Skin epidermis (tissue), 12 donors: Measurements from ENCODE around the gene BAIAP3.

ENCODE experiments used
- H3K27ac ChIP-seq, 21 experiments: fragments of 200-600 bp; sonication (generic) in 11 of 21; one replicate each; pipeline ENCODE4 v1.5.0; 2020; ENCODE audit warnings: mild to moderate bottlenecking in 3 of 21, inconsistent platforms in 2 of 21, moderate library complexity in 2 of 21
- H3K4me3 ChIP-seq, 7 experiments: fragments of 200-600 bp; sonication (generic) in 2 of 7; one replicate each; pipeline ENCODE4 v1.5.0; 2020; ENCODE audit warnings: inconsistent platforms in 2 of 7, mild to moderate bottlenecking in 2 of 7, moderate library complexity in 1 of 7

BAIAP3 gene

GRCh38 chr16:1356061-1356900 is 22.8 kb downstream of the BAIAP3 start:
- peak overlapping the region in 1 of 21 experiments; percentile 21 for H3K27ac ChIP-seq

GRCh38 chr16:1357906-1358566 is 24.6 kb downstream of the BAIAP3 start:
- Histone ChIP-seq H3K4me3 (no peak overlapping the region), H3K27ac (peak overlapping the region in 1 of 21 experiments; percentile 22)

More at GRCh38 chr16:1356061-1356900, 22.8 kb downstream of the BAIAP3 start:
- H3K4me3 ChIP-seq = no peak overlapping the region

GRCh38 chr16:1361685-1362360 is 28.4 kb downstream of the BAIAP3 start:
- no peak overlapping the region for H3K27ac ChIP-seq
- H3K4me3 ChIP-seq = no peak overlapping the region

GRCh38 chr16:1362807-1363206 is 29.4 kb downstream of the BAIAP3 start:
- Histone ChIP-seq H3K4me3 (no peak overlapping the region), H3K27ac (no peak overlapping the region)

- Histone ChIP-seq H3K27ac (no peak overlapping the region), H3K4me3 (no peak overlapping the region)
These were observed 30.1 kb downstream of the BAIAP3 start for GRCh38 chr16:1363501-1364041.

- no peak overlapping the region for H3K27ac ChIP-seq
- H3K4me3 ChIP-seq = no peak overlapping the region
These were observed 31.1 kb downstream of the BAIAP3 start for GRCh38 chr16:1364510-1364909.

GRCh38 chr16:1366060-1366711 is 32.7 kb downstream of the BAIAP3 start:
- Histone ChIP-seq H3K4me3 (no peak overlapping the region), H3K27ac (no peak overlapping the region)

GRCh38 chr16:1366712-1367299 is 33.4 kb downstream of the BAIAP3 start:
- no peak overlapping the region for H3K27ac ChIP-seq

GRCh38 chr16:1367486-1368174 is 34.2 kb downstream of the BAIAP3 start:
- no peak overlapping the region for H3K4me3 ChIP-seq
- no peak overlapping the region for H3K27ac ChIP-seq

More at GRCh38 chr16:1366712-1367299, 33.4 kb downstream of the BAIAP3 start:
- no peak overlapping the region for H3K4me3 ChIP-seq

GRCh38 chr16:1371054-1371978 is 37.9 kb downstream of the BAIAP3 start:
- no peak overlapping the region for H3K27ac ChIP-seq
- no peak overlapping the region for H3K4me3 ChIP-seq

GRCh38 chr16:1372292-1372950 is 39.0 kb downstream of the BAIAP3 start:
- H3K4me3 ChIP-seq = no peak overlapping the region
- no peak overlapping the region for H3K27ac ChIP-seq

- H3K4me3 ChIP-seq = no peak overlapping the region
- no peak overlapping the region for H3K27ac ChIP-seq
These were observed 41.2 kb downstream of the BAIAP3 start for GRCh38 chr16:1374418-1375297.

- H3K4me3 ChIP-seq = no peak overlapping the region
- H3K27ac ChIP-seq = no peak overlapping the region
These were observed 41.8 kb downstream of the BAIAP3 start for GRCh38 chr16:1375298-1375640.

- Histone ChIP-seq H3K27ac (no peak overlapping the region), H3K4me3 (no peak overlapping the region)
These were observed 42.4 kb downstream of the BAIAP3 start for GRCh38 chr16:1375741-1376410.

GRCh38 chr16:1377406-1378010 is 44.1 kb downstream of the BAIAP3 start:
- peak overlapping the region in 3 of 21 experiments; percentile 84 to 97 (median 93) for H3K27ac ChIP-seq
- no peak overlapping the region for H3K4me3 ChIP-seq
